NB4 (cell line): ENCODE measurements around the gene WDFY3.
"Not testable (repeated sequence)": the region's sequence is repeated elsewhere in the genome, so short reads cannot be mapped to it uniquely, and the experiment has no call there.

ENCODE experiments used
- DNase-seq: peaks from one replicate; pipeline ENCODE4 v3.0.0; 2010; ENCODE audit warnings: low read depth
- H3K4me3 ChIP-seq: one replicate; pipeline ENCODE4 v1.5.1; 2011; ENCODE audit warnings: mild to moderate bottlenecking, low read depth, low read length, moderate library complexity
- CTCF ChIP-seq: IDR thresholded peaks from one replicate; pipeline ENCODE4 v1.5.1; 2012; ENCODE audit warnings: low read depth, low read length
- MAX ChIP-seq: IDR thresholded peaks from 2 replicates; pipeline ENCODE4 v1.6.1; 2011; ENCODE audit warnings: low read depth, low read length
- MYC ChIP-seq: IDR thresholded peaks from 2 replicates; pipeline ENCODE4 v1.6.1; 2011; ENCODE audit warnings: low read depth, low read length
- POLR2A ChIP-seq: IDR thresholded peaks from 2 replicates; pipeline ENCODE4 v1.6.1; 2011; ENCODE audit warnings: mild to moderate bottlenecking; ENCODE audit not compliant: insufficient read length; ENCODE audit errors: extremely low read depth

WDFY3 gene

DNA sequence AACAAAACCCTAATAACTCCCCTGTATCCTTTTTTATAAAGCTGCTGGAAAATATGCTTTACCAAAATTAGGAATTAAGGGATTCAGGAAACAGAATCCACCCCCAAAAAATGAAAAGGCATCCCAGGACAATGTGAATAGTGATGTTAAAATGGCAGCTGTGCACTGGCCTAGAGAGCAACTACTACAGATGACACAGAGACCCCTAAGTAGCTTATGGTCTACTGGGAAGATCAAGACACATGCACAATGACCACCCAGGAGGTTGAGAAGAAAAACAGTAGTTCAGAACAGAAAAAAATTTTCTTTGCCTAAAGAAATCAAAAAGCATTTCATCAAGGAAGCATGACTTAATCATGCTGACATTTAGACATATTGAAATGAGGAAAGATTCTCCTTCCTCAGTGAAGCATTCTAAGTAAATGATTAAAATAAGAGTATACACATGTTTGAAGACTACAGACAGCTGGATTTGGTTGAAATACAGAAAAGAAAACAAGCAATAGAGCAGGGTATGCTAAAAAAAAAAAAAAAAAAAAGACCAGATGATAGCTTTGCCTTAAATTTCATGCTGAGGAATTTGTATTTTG is 117.3 kb downstream of the WDFY3 start:
- TF ChIP-seq POLR2A (no peak), CTCF (no peak), MYC (no peak), MAX (no peak)
- DNase-seq = no peak
- no peak overlapping the region for H3K4me3 ChIP-seq

- H3K4me3 ChIP-seq = no peak overlapping the region
- TF ChIP-seq MYC (no peak), POLR2A (no peak), CTCF (no peak), MAX (no peak)
- no peak for DNase-seq
Measured at GRCh38 chr4:84848432-84848831, 118.1 kb downstream of the WDFY3 start.

GRCh38 chr4:84847978-84848377 is 118.5 kb downstream of the WDFY3 start:
- DNase-seq = no peak
- no peak for TF ChIP-seq MAX

GRCh38 chr4:84846985-84847384 is 119.5 kb downstream of the WDFY3 start:
- no peak overlapping the region for H3K4me3 ChIP-seq
- no peak for DNase-seq
- TF ChIP-seq MAX (no peak), POLR2A (no peak)

More at GRCh38 chr4:84847978-84848377, 118.5 kb downstream of the WDFY3 start:
- H3K4me3 ChIP-seq = no peak overlapping the region

DNA sequence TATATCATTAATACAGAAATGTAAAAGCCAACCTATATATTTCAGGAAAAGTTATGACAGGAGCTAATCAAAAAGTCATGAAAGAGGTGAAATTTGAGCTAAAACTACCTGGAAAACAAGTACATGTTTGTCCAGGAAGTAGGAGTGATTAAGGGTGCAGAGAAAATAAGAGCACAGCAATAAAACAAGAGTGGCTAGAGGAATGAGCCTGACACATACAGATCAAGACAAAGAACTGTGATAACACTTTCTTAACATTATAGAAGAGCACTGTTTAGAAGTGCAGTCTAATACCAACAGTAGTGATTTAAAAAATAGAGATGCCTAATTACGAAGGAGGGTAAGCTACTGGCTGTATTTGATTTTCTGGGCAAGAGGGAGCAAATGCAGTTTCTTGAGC is 125.1 kb downstream of the WDFY3 start:
- H3K4me3 ChIP-seq = no peak overlapping the region
- TF ChIP-seq MYC (no peak), POLR2A (no peak), CTCF (no peak), MAX (no peak)

DNA sequence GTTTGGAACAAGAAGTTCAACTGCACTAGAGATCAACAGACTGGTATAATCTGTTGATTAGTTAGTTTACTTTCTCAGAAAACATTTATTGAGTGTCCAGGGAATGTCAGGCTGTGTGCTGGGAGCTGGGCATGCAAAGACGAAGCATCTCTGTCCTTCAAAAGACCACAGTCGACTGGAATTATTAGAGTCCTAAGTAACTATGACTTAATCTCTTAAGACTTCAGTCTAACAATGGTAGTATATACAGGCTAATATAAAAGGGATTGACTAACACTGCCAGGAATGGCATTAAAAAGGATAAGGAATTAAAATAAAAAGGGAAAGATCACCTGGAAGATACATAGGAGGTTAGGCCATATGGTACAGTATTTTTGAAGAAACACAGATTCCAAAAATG is 128.7 kb downstream of the WDFY3 start:
- DNase-seq = no peak
- TF ChIP-seq MAX = no peak
- no peak for TF ChIP-seq MYC
- TF ChIP-seq CTCF = no peak
- no peak for TF ChIP-seq POLR2A

More for the DNA sequence above, 125.1 kb downstream of the WDFY3 start:
- no peak for DNase-seq

DNA sequence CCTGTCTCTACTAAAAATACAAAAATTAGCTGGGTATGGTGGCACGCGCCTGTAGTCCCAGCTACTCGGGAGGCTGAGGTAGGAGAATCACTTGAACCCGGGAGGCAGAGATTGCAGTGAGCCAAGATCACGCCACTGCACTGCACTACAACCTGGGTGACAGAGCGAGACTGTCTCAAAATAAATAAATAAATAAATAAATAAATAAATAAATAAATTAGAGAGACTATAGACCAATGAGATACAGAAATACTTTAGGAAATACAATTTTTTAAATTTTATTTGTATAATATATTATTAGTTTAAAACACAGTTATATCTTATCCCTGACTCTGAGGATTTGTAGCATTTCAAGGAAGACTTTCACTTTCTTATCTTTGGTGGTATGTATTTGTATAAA is 136.9 kb downstream of the WDFY3 start:
- not testable (repeated sequence) for H3K4me3 ChIP-seq, DNase-seq

More for the DNA sequence above, 128.7 kb downstream of the WDFY3 start:
- H3K4me3 ChIP-seq = no peak overlapping the region
